ENCODE measurements around the gene TMCO6. TPM values are rescaled to one million over a fixed set of nuclear protein-coding genes. Genes with fewer than 3 reads are reported as not detected.
"Not testable (repeated sequence)": the region's sequence is repeated elsewhere in the genome, so short reads cannot be mapped to it uniquely, and the experiment has no call there.

TMCO6 gene
- total RNA-seq, 5 donors from 2014 or later (not counting 1 experiment from before 2014, with no cell fraction given), result 24.9 to 56.8 (median 52.2) TPM

GRCh38 chr5:140624886-140625285 lies 14.4 kb upstream of the TMCO6 start:
- DNase-seq; ATAC-seq (replicated peaks in 1 of 4); H3K4me1 Mint-ChIP-seq; H3K27ac ChIP-seq (ENCODE audit: low read length); H3K4me1 ChIP-seq (ENCODE audit: control insufficient read depth in 1 of 2, extremely low read depth in 1 of 2, insufficient read depth in 2 of 2, low read length in 2 of 2); CTCF ChIA-PET; H3K4me3 ChIP-seq (ENCODE audit: control insufficient read depth in 1 of 2, extremely low read depth in 1 of 2, low read length in 1 of 2); H3K27me3 ChIP-seq (replicated peaks in 1 of 2; ENCODE audit: control insufficient read depth in 2 of 2, extremely low read depth in 1 of 2, insufficient read depth in 2 of 2, low read length in 1 of 2); H3K9me3 ChIP-seq; H3K4me3 Mint-ChIP-seq; H3K36me3 Mint-ChIP-seq; H3K9me3 Mint-ChIP-seq; H3K36me3 ChIP-seq (ENCODE audit: control insufficient read depth in 2 of 2, extremely low read depth in 1 of 2, insufficient read depth in 1 of 2, low read length in 1 of 2); H3K27ac Mint-ChIP-seq; POLR2A ChIA-PET: not testable (repeated sequence)
- WGBS (ENCODE audit: insufficient coverage), result 100% methylated on average over 4 of the region's 10 CpGs
- H3K27me3 Mint-ChIP-seq, result peaks cover 4 to 10% of the 10 kb centered on the region in 2 donors

GRCh38 chr5:140627972-140628371 lies 11.3 kb upstream of the TMCO6 start:
- POLR2A ChIA-PET, result no interaction called here
- Mint-ChIP-seq H3K4me3 (no peak overlapping the region), H3K27me3 (peaks cover 0 to 7% of the 10 kb centered on the region in 2 donors), H3K9me3 (peaks cover 0 to 4% (median 0%) of the 10 kb centered on the region in 3 donors), H3K36me3 (no peaks in the 10 kb centered on the region), H3K4me1 (peaks cover 7 to 15% (median 11%) of the 10 kb centered on the region in 3 donors), H3K27ac (no peak overlapping the region)
- peaks cover 0 to 15% of the 10 kb centered on the region in 2 experiments for H3K4me1 ChIP-seq (ENCODE audit: control insufficient read depth in 1 of 2, extremely low read depth in 1 of 2, insufficient read depth in 2 of 2, low read length in 2 of 2)
- WGBS (ENCODE audit: insufficient coverage), result 100% methylated on average over 3 of the region's 6 CpGs
- no peak overlapping the region for H3K27ac ChIP-seq (ENCODE audit: low read length)
- no peaks in the 10 kb centered on the region for H3K9me3 ChIP-seq
- DNase-seq, result no peak
- no peak for ATAC-seq (replicated peaks in 1 of 4)
- H3K4me3 ChIP-seq (ENCODE audit: control insufficient read depth in 1 of 2, extremely low read depth in 1 of 2, low read length in 1 of 2), result no peak overlapping the region
- H3K27me3 ChIP-seq (replicated peaks in 1 of 2; ENCODE audit: control insufficient read depth in 2 of 2, extremely low read depth in 1 of 2, insufficient read depth in 2 of 2, low read length in 1 of 2), result peaks cover 0 to 12% of the 10 kb centered on the region in 2 experiments
- CTCF ChIA-PET, result interaction anchor here in 1 of 2 donors (0.6 kb wide), 1 partner anchor 233 kb away, joined by 6 read pairs; no protein-coding TSS in a partner anchor
- no peaks in the 10 kb centered on the region for H3K36me3 ChIP-seq (ENCODE audit: control insufficient read depth in 2 of 2, extremely low read depth in 1 of 2, insufficient read depth in 1 of 2, low read length in 1 of 2)

GRCh38 chr5:140628711-140629110 lies 10.5 kb upstream of the TMCO6 start:
- peaks cover 0 to 7% of the 10 kb centered on the region in 2 donors for H3K27me3 Mint-ChIP-seq
- ChIA-PET CTCF (no interaction called here), POLR2A (no interaction called here)
- Histone ChIP-seq H3K4me1 (ENCODE audit: control insufficient read depth in 1 of 2, extremely low read depth in 1 of 2, insufficient read depth in 2 of 2, low read length in 2 of 2) (peaks cover 0 to 19% of the 10 kb centered on the region in 2 experiments), H3K4me3 (ENCODE audit: control insufficient read depth in 1 of 2, extremely low read depth in 1 of 2, low read length in 1 of 2) (no peak overlapping the region), H3K27me3 (replicated peaks in 1 of 2; ENCODE audit: control insufficient read depth in 2 of 2, extremely low read depth in 1 of 2, insufficient read depth in 2 of 2, low read length in 1 of 2) (peaks cover 0 to 14% of the 10 kb centered on the region in 2 experiments), H3K9me3 (no peaks in the 10 kb centered on the region), H3K27ac (ENCODE audit: low read length) (no peak overlapping the region), H3K36me3 (ENCODE audit: control insufficient read depth in 2 of 2, extremely low read depth in 1 of 2, insufficient read depth in 1 of 2, low read length in 1 of 2) (no peaks in the 10 kb centered on the region)
- H3K4me3 Mint-ChIP-seq, result no peak overlapping the region
- no peak overlapping the region for H3K27ac Mint-ChIP-seq
- no peaks in the 10 kb centered on the region for H3K36me3 Mint-ChIP-seq
- no CpG with 5 or more reads among the region's 1 CpG for WGBS (ENCODE audit: insufficient coverage)
- no peak for DNase-seq
- H3K4me1 Mint-ChIP-seq, result peaks cover 14 to 21% (median 18%) of the 10 kb centered on the region in 3 donors
- ATAC-seq (replicated peaks in 1 of 4), result no peak
- peaks cover 0 to 4% (median 0%) of the 10 kb centered on the region in 3 donors for H3K9me3 Mint-ChIP-seq

- H3K36me3 ChIP-seq (ENCODE audit: control insufficient read depth in 2 of 2, extremely low read depth in 1 of 2, insufficient read depth in 1 of 2, low read length in 1 of 2), result no peaks in the 10 kb centered on the region
- no peaks in the 10 kb centered on the region for H3K9me3 ChIP-seq
- peaks cover 0 to 4% (median 0%) of the 10 kb centered on the region in 3 donors for H3K9me3 Mint-ChIP-seq
- no peak overlapping the region for H3K27ac Mint-ChIP-seq
- no peak overlapping the region for H3K27ac ChIP-seq (ENCODE audit: low read length)
- H3K4me3 ChIP-seq (ENCODE audit: control insufficient read depth in 1 of 2, extremely low read depth in 1 of 2, low read length in 1 of 2), result no peak overlapping the region
- H3K4me1 ChIP-seq (ENCODE audit: control insufficient read depth in 1 of 2, extremely low read depth in 1 of 2, insufficient read depth in 2 of 2, low read length in 2 of 2), result peaks cover 0 to 19% of the 10 kb centered on the region in 2 experiments
- WGBS (ENCODE audit: insufficient coverage), result 60% methylated on average over 1 of the region's 2 CpGs
- peak overlapping the region in 1 of 3 donors; percentile 88 for H3K4me3 Mint-ChIP-seq
- H3K27me3 Mint-ChIP-seq, result peaks cover 0 to 7% of the 10 kb centered on the region in 2 donors
- DNase-seq (no peak), ATAC-seq (replicated peaks in 1 of 4) (no peak)
- H3K27me3 ChIP-seq (replicated peaks in 1 of 2; ENCODE audit: control insufficient read depth in 2 of 2, extremely low read depth in 1 of 2, insufficient read depth in 2 of 2, low read length in 1 of 2), result peaks cover 0 to 14% of the 10 kb centered on the region in 2 experiments
- ChIA-PET CTCF (interaction anchor here in 1 of 2 donors (0.8 kb wide), 1 partner anchor 17 kb away, joined by 3 read pairs; the partner anchor contains the start of gene IK), POLR2A (interaction anchor here in 1 of 2 donors (0.5 to 0.6 kb wide), 3 partner anchors 78 to 1290 kb away, joined by 3 to 4 read pairs (median 3); no protein-coding TSS in a partner anchor)
- peaks cover 19 to 31% (median 23%) of the 10 kb centered on the region in 3 donors for H3K4me1 Mint-ChIP-seq
- no peaks in the 10 kb centered on the region for H3K36me3 Mint-ChIP-seq
These were observed 8.8 kb upstream of the TMCO6 start for GRCh38 chr5:140630292-140631035.

GRCh38 chr5:140631036-140631417 lies 8.2 kb upstream of the TMCO6 start:
- no peak for ATAC-seq (replicated peaks in 1 of 4)

GRCh38 chr5:140631831-140632365 lies 7.4 kb upstream of the TMCO6 start:
- Histone ChIP-seq H3K27me3 (replicated peaks in 1 of 2; ENCODE audit: control insufficient read depth in 2 of 2, extremely low read depth in 1 of 2, insufficient read depth in 2 of 2, low read length in 1 of 2) (peaks cover 0 to 14% of the 10 kb centered on the region in 2 experiments), H3K36me3 (ENCODE audit: control insufficient read depth in 2 of 2, extremely low read depth in 1 of 2, insufficient read depth in 1 of 2, low read length in 1 of 2) (no peaks in the 10 kb centered on the region), H3K4me3 (ENCODE audit: control insufficient read depth in 1 of 2, extremely low read depth in 1 of 2, low read length in 1 of 2) (peak overlapping the region; percentile 63 to 84), H3K27ac (ENCODE audit: low read length) (no peak overlapping the region), H3K9me3 (no peaks in the 10 kb centered on the region), H3K4me1 (ENCODE audit: control insufficient read depth in 1 of 2, extremely low read depth in 1 of 2, insufficient read depth in 2 of 2, low read length in 2 of 2) (peaks cover 0 to 19% of the 10 kb centered on the region in 2 experiments)
- ChIA-PET CTCF (interaction anchor here in 1 of 2 donors (0.9 kb wide), 1 partner anchor 258 kb away, joined by 3 read pairs; no protein-coding TSS in a partner anchor), POLR2A (interaction anchor here in 1 of 2 donors (1.6 kb wide), 1 partner anchor 15 kb away, joined by 6 read pairs; the partner anchor contains the start of genes IK and NDUFA2)
- H3K27me3 Mint-ChIP-seq, result peaks cover 0 to 7% of the 10 kb centered on the region in 2 donors
- H3K4me3 Mint-ChIP-seq, result peak overlapping the region; percentile 78 to 88 (median 88)
- H3K36me3 Mint-ChIP-seq, result no peaks in the 10 kb centered on the region
- H3K27ac Mint-ChIP-seq, result peak overlapping the region; percentile 71 to 87
- whole genome bisulfite sequencing (ENCODE audit: insufficient coverage), result 22% methylated on average over 36 of the region's 36 CpGs
- H3K9me3 Mint-ChIP-seq, result peaks cover 0 to 4% (median 0%) of the 10 kb centered on the region in 3 donors
- H3K4me1 Mint-ChIP-seq, result peaks cover 19 to 31% (median 24%) of the 10 kb centered on the region in 3 donors
- ATAC-seq (replicated peaks in 1 of 4) (peak; percentile 76 to 78 (median 76)), DNase-seq (peak in 30 of 35 experiments; percentile 7 to 56 (median 32))

More at GRCh38 chr5:140631036-140631417, 8.2 kb upstream of the TMCO6 start:
- H3K36me3 Mint-ChIP-seq, result no peaks in the 10 kb centered on the region
- peak in 1 of 35 experiments; percentile 11 for DNase-seq
- WGBS (ENCODE audit: insufficient coverage), result 100% methylated on average over 2 of the region's 4 CpGs
- Histone ChIP-seq H3K4me1 (ENCODE audit: control insufficient read depth in 1 of 2, extremely low read depth in 1 of 2, insufficient read depth in 2 of 2, low read length in 2 of 2) (peaks cover 0 to 19% of the 10 kb centered on the region in 2 experiments), H3K27ac (ENCODE audit: low read length) (no peak overlapping the region), H3K9me3 (no peaks in the 10 kb centered on the region), H3K27me3 (replicated peaks in 1 of 2; ENCODE audit: control insufficient read depth in 2 of 2, extremely low read depth in 1 of 2, insufficient read depth in 2 of 2, low read length in 1 of 2) (peaks cover 0 to 14% of the 10 kb centered on the region in 2 experiments), H3K36me3 (ENCODE audit: control insufficient read depth in 2 of 2, extremely low read depth in 1 of 2, insufficient read depth in 1 of 2, low read length in 1 of 2) (no peaks in the 10 kb centered on the region), H3K4me3 (ENCODE audit: control insufficient read depth in 1 of 2, extremely low read depth in 1 of 2, low read length in 1 of 2) (no peak overlapping the region)
- ChIA-PET CTCF (no interaction called here), POLR2A (interaction anchor here in 1 of 2 donors (0.5 kb wide), 1 partner anchor 247 kb away, joined by 3 read pairs; no protein-coding TSS in a partner anchor)
- peaks cover 0 to 4% (median 0%) of the 10 kb centered on the region in 3 donors for H3K9me3 Mint-ChIP-seq
- peak overlapping the region in 2 of 3 donors; percentile 61 to 88 for H3K4me3 Mint-ChIP-seq
- peaks cover 0 to 7% of the 10 kb centered on the region in 2 donors for H3K27me3 Mint-ChIP-seq
- peak overlapping the region in 1 of 2 donors; percentile 21 for H3K27ac Mint-ChIP-seq
- H3K4me1 Mint-ChIP-seq, result peaks cover 19 to 31% (median 23%) of the 10 kb centered on the region in 3 donors
